Measurements from ENCODE around the gene MCC.

The MCC gene

GRCh38 chr5:113271745-113272454 is 216.4 kb downstream of the MCC start:
- ATAC-seq (replicated peaks), result no peak
- Mint-ChIP-seq H3K4me3 (no peak overlapping the region), H3K27ac (no peak overlapping the region), H3K27me3 (no peaks in the 10 kb centered on the region), H3K36me3 (ENCODE audit: insufficient read depth) (no peaks in the 10 kb centered on the region), H3K9me3 (no peaks in the 10 kb centered on the region), H3K4me1 (ENCODE audit: low read depth in 2 of 2) (peaks cover 12 to 21% of the 10 kb centered on the region in 2 donors)
- DNase-seq, result no peak

DNA sequence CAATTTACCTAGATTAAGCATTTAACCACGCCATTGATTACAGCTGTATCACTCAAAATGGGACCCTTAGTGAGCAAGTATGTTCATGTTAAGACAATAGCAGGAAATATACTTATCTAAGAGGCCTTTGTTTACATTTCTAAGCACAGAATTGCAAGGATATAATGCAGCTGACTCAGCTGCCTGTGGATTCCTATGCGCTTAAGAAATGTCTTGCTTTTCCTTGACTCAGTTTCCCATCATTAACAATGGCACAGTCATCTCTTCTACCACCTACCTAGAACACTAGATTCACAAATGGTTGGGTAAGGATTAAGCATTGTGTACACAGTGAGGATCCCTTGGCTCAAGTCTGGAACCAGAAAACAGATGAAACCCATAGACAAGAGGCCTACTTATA is 217.2 kb downstream of the MCC start:
- ATAC-seq (replicated peaks) (no peak), DNase-seq (no peak)
- no peak overlapping the region for H3K27ac Mint-ChIP-seq
- peaks cover 0 to 2% of the 10 kb centered on the region in 2 donors for H3K27me3 Mint-ChIP-seq
- no peak overlapping the region for H3K4me3 Mint-ChIP-seq
- H3K9me3 Mint-ChIP-seq, result no peaks in the 10 kb centered on the region
- peaks cover 12 to 21% of the 10 kb centered on the region in 2 donors for H3K4me1 Mint-ChIP-seq (ENCODE audit: low read depth in 2 of 2)
- H3K36me3 Mint-ChIP-seq (ENCODE audit: insufficient read depth), result no peaks in the 10 kb centered on the region

DNA sequence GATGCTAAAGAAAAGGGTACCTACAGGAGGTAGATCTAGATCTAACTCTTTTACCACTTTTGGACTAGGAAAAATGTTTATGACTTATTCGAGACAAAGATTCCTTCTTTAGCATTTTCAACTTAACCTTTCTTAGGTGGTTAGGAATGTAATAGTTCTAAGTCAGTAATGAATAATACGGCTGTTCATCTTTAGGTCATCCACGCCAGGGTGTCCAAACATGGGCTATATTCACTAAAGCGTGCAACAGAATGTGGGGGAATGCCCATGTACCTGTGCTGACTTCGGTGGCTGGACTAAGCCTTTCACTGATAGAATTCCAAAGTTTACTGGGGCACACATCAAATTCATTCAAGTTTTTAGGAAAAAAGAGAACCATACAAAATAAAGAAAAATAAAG is 218.2 kb downstream of the MCC start:
- peaks cover 0 to 9% of the 10 kb centered on the region in 2 donors for H3K27me3 Mint-ChIP-seq
- ATAC-seq (replicated peaks) (no peak), DNase-seq (no peak)
- no peak overlapping the region for H3K4me3 Mint-ChIP-seq
- peaks cover 12 to 21% of the 10 kb centered on the region in 2 donors for H3K4me1 Mint-ChIP-seq (ENCODE audit: low read depth in 2 of 2)
- no peaks in the 10 kb centered on the region for H3K9me3 Mint-ChIP-seq
- H3K36me3 Mint-ChIP-seq (ENCODE audit: insufficient read depth), result no peaks in the 10 kb centered on the region
- H3K27ac Mint-ChIP-seq, result peak overlapping the region in 1 of 2 donors; percentile 52

DNA sequence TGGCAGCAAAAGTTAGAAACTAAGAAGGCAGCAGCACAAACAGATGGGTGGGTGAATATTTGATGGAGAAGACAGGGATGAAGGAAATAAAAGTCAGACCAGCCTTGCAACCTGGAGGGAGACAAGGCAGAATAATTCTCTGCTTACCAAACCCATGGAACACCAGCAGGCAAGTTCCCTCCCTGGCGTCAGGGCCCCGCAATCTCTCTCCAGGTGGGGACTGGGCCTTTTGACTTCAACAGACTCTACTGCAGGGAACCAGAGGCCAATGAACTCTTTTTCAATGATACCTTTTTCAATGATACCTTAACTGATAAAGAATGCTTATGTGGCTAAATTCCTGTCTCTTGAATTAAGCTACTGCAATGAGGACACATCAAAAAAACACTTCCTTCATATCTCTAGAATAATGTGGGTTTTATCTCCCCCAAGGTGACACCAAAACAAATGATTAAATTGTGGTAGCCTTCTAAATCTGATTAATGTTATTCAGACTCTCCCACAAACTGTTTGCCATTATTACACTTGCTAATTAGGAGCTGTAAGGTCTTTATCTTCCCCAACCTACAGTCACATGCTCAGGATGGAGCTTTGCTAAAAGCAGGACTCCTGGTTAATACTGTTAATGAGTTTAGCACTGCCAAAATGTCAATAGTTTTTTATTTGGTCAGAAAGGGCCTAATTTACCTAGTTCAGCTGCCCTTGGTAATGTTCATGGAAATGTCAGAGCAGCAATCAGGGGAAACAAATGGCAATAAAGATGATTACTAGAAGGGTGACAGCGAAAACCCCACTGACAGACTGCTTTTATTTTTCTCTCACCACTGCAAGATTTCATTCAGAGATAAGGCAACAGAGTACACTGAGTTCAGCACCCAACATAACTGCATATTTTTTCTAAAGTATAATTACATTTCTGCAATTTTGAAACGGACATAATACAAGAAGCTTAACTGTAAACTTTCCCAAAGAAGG is 218.9 kb downstream of the MCC start:
- Mint-ChIP-seq H3K36me3 (ENCODE audit: insufficient read depth) (no peaks in the 10 kb centered on the region), H3K9me3 (no peaks in the 10 kb centered on the region), H3K4me3 (no peak overlapping the region), H3K4me1 (ENCODE audit: low read depth in 2 of 2) (peaks cover 11 to 21% of the 10 kb centered on the region in 2 donors), H3K27ac (peak overlapping the region in 1 of 2 donors; percentile 52), H3K27me3 (peaks cover 0 to 9% of the 10 kb centered on the region in 2 donors)
- DNase-seq (no peak), ATAC-seq (replicated peaks) (no peak)

GRCh38 chr5:113268232-113268631 is 220.0 kb downstream of the MCC start:
- H3K4me1 Mint-ChIP-seq (ENCODE audit: low read depth in 2 of 2), result peaks cover 8 to 12% of the 10 kb centered on the region in 2 donors
- H3K27me3 Mint-ChIP-seq, result peaks cover 0 to 9% of the 10 kb centered on the region in 2 donors
- ATAC-seq (replicated peaks) (no peak), DNase-seq (no peak)
- H3K4me3 Mint-ChIP-seq, result no peak overlapping the region
- no peaks in the 10 kb centered on the region for H3K36me3 Mint-ChIP-seq (ENCODE audit: insufficient read depth)
- no peak overlapping the region for H3K27ac Mint-ChIP-seq
- no peaks in the 10 kb centered on the region for H3K9me3 Mint-ChIP-seq

- H3K4me1 Mint-ChIP-seq (ENCODE audit: low read depth in 2 of 2), result peaks cover 8 to 12% of the 10 kb centered on the region in 2 donors
- no peaks in the 10 kb centered on the region for H3K9me3 Mint-ChIP-seq
- H3K27me3 Mint-ChIP-seq, result peaks cover 0 to 9% of the 10 kb centered on the region in 2 donors
- H3K36me3 Mint-ChIP-seq (ENCODE audit: insufficient read depth), result no peaks in the 10 kb centered on the region
- H3K4me3 Mint-ChIP-seq, result no peak overlapping the region
- H3K27ac Mint-ChIP-seq, result no peak overlapping the region
- DNase-seq (no peak), ATAC-seq (replicated peaks) (no peak)
Measured at GRCh38 chr5:113267361-113267900, 220.8 kb downstream of the MCC start.

GRCh38 chr5:113266913-113267227 is 221.4 kb downstream of the MCC start:
- no peak for ATAC-seq (replicated peaks)

DNA sequence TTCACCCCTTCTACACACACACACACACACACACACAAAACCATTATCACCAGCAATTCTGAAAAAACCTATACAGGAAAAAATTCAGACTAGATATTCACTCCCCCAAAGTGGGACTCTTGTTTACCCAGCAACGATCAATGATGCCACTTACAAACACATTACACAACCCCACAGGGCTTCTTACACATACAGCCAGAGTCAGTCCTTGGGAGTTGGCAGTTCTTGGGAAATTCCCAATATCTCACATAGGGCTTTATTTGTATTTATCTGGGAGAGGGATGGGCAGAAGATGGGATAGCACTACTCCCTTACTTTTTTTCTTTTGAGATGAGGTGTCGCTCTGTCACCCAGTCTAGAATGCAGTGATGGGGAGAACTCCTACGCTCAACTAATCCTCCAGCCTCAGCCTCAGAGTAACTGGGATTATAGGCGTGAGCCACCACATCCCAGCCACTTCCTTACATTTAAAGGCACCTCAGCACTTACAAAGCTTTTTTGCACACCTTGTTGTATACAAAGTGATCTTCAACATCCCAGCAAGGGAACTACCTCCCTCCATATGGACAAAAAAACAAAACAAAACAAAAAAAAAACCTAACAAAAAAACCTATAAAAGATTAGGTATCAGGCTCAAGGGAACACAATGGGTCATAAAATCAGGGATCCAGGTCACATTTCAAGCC is 221.9 kb downstream of the MCC start:
- ATAC-seq (replicated peaks) (no peak), DNase-seq (no peak)
- H3K27ac Mint-ChIP-seq, result no peak overlapping the region
- H3K36me3 Mint-ChIP-seq (ENCODE audit: insufficient read depth), result no peaks in the 10 kb centered on the region
- H3K4me1 Mint-ChIP-seq (ENCODE audit: low read depth in 2 of 2), result peaks cover 8 to 12% of the 10 kb centered on the region in 2 donors
- H3K27me3 Mint-ChIP-seq, result peaks cover 0 to 9% of the 10 kb centered on the region in 2 donors
- no peaks in the 10 kb centered on the region for H3K9me3 Mint-ChIP-seq
- H3K4me3 Mint-ChIP-seq, result no peak overlapping the region

More at GRCh38 chr5:113266913-113267227, 221.4 kb downstream of the MCC start:
- Mint-ChIP-seq H3K4me1 (ENCODE audit: low read depth in 2 of 2) (peaks cover 8 to 12% of the 10 kb centered on the region in 2 donors), H3K4me3 (no peak overlapping the region), H3K27me3 (peaks cover 0 to 9% of the 10 kb centered on the region in 2 donors), H3K27ac (no peak overlapping the region), H3K9me3 (no peaks in the 10 kb centered on the region), H3K36me3 (ENCODE audit: insufficient read depth) (no peaks in the 10 kb centered on the region)
- DNase-seq, result no peak

DNA sequence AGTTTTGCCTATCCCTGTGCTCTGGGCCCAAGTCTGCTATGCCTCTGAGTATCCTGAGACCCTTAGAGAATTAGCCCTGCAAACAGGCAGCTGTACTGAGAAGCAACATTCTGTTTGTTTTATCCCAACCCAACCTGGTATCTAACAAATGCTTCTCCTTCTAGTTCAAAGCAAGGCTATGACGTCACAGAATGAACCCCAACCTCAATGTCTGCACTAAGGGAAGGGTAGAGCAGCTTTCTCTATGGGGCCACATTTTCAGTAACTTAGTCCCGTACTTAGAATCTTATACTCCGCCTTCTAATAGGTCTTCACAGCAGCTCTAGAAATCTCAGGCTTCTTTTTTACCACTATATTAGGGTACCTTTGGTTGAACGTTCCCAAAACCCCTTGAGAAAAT is 223.1 kb downstream of the MCC start:
- H3K27me3 Mint-ChIP-seq, result peaks cover 0 to 9% of the 10 kb centered on the region in 2 donors
- no peak overlapping the region for H3K27ac Mint-ChIP-seq
- no peaks in the 10 kb centered on the region for H3K36me3 Mint-ChIP-seq (ENCODE audit: insufficient read depth)
- H3K9me3 Mint-ChIP-seq, result no peaks in the 10 kb centered on the region
- H3K4me1 Mint-ChIP-seq (ENCODE audit: low read depth in 2 of 2), result peaks cover 8 to 12% of the 10 kb centered on the region in 2 donors
- ATAC-seq (replicated peaks) (no peak), DNase-seq (no peak)
- no peak overlapping the region for H3K4me3 Mint-ChIP-seq

- no peak for ATAC-seq (replicated peaks)
- H3K36me3 Mint-ChIP-seq (ENCODE audit: insufficient read depth), result no peaks in the 10 kb centered on the region
- peaks cover under 1 to 4% of the 10 kb centered on the region in 2 donors for H3K4me1 Mint-ChIP-seq (ENCODE audit: low read depth in 2 of 2)
- H3K9me3 Mint-ChIP-seq, result no peaks in the 10 kb centered on the region
- H3K27ac Mint-ChIP-seq, result no peak overlapping the region
- no peak for DNase-seq
- no peak overlapping the region for H3K4me3 Mint-ChIP-seq
- H3K27me3 Mint-ChIP-seq, result peaks cover 0 to 9% of the 10 kb centered on the region in 2 donors
Measured at GRCh38 chr5:113264046-113264445, 224.2 kb downstream of the MCC start.

DNA sequence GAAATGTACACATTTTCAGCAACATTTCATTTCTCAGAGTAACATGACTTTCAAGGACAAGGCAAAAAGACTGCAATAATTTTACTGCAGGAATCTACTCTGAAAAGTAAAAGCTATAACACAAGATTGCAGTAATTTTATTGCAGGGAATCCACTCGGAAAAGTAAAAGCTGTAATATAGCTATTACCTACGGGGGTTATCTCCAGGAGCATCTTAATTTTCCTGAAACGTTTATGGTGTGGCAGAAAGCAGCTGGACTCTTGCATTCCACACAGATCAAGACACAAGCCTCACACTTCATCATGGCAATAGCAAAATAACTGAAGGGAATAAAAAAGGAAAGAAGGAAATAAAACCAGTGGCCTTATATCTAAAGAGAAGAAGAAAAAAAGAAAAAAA is 224.7 kb downstream of the MCC start:
- DNase-seq (no peak), ATAC-seq (replicated peaks) (no peak)
- peaks cover 0 to 3% of the 10 kb centered on the region in 2 donors for H3K4me1 Mint-ChIP-seq (ENCODE audit: low read depth in 2 of 2)
- no peaks in the 10 kb centered on the region for H3K9me3 Mint-ChIP-seq
- H3K27ac Mint-ChIP-seq, result no peak overlapping the region
- H3K4me3 Mint-ChIP-seq, result no peak overlapping the region
- H3K27me3 Mint-ChIP-seq, result peaks cover 0 to 9% of the 10 kb centered on the region in 2 donors
- no peaks in the 10 kb centered on the region for H3K36me3 Mint-ChIP-seq (ENCODE audit: insufficient read depth)

GRCh38 chr5:113262674-113263073 is 225.6 kb downstream of the MCC start:
- ATAC-seq (replicated peaks) (no peak), DNase-seq (no peak)
- Mint-ChIP-seq H3K27ac (no peak overlapping the region), H3K9me3 (no peaks in the 10 kb centered on the region), H3K4me1 (ENCODE audit: low read depth in 2 of 2) (peaks cover 0 to 3% of the 10 kb centered on the region in 2 donors), H3K4me3 (no peak overlapping the region), H3K27me3 (peaks cover under 1 to 9% of the 10 kb centered on the region in 2 donors), H3K36me3 (ENCODE audit: insufficient read depth) (no peaks in the 10 kb centered on the region)

GRCh38 chr5:113259034-113259433 is 229.2 kb downstream of the MCC start:
- no peak for ATAC-seq (replicated peaks)
- DNase-seq, result no peak
- no peak overlapping the region for H3K4me3 Mint-ChIP-seq

More at GRCh38 chr5:113259034-113259433, 229.2 kb downstream of the MCC start:
- no peaks in the 10 kb centered on the region for H3K4me1 Mint-ChIP-seq (ENCODE audit: low read depth in 2 of 2)
- no peaks in the 10 kb centered on the region for H3K36me3 Mint-ChIP-seq (ENCODE audit: insufficient read depth)
- H3K27ac Mint-ChIP-seq, result no peak overlapping the region
- peaks cover 0 to 9% of the 10 kb centered on the region in 2 donors for H3K27me3 Mint-ChIP-seq
- H3K9me3 Mint-ChIP-seq, result no peaks in the 10 kb centered on the region
